Thyroid gland (tissue), 4 donors: Measurements from ENCODE around the gene COL5A2. TPM values are rescaled to one million over a fixed set of nuclear protein-coding genes. Genes with fewer than 3 reads are reported as not detected.

Source experiments
- DNase-seq, 2 donors: peaks; one replicate each; pipeline ENCODE4 v3.0.0-alpha.2; 2019
- H3K27ac ChIP-seq, 3 donors: fragments of 200-600 bp; sonication (generic); 1 replicate in 2 of 3; 2 replicates in 1 of 3; pipeline ENCODE4 v1.5.1; 2016 to 2019; ENCODE audit warnings: mild to moderate bottlenecking in 1 of 3, moderate library complexity in 1 of 3
- H3K27me3 ChIP-seq: fragments of 200-600 bp; sonication (generic); one replicate; pipeline ENCODE4 v1.5.1; 2019
- H3K36me3 ChIP-seq, 2 donors: fragments of 200-600 bp; sonication (generic); one replicate each; pipeline ENCODE4 v1.5.1; 2016 to 2019
- H3K4me1 ChIP-seq, 2 donors: fragments of 200-600 bp; sonication (generic); one replicate each; pipeline ENCODE4 v1.5.1; 2017 to 2019
- H3K4me3 ChIP-seq, 3 donors: fragments of 200-600 bp; sonication (generic); replicated peaks in 1 of 3; 1 replicate in 2 of 3; 2 replicates in 1 of 3; pipeline ENCODE4 v1.5.1; 2016; ENCODE audit warnings: mild to moderate bottlenecking in 1 of 3
- H3K9me3 ChIP-seq: fragments of 200-600 bp; sonication (generic); one replicate; pipeline ENCODE4 v1.5.1; 2017
- POLR2A ChIP-seq, 2 donors: fragments of 450-650 bp; IDR thresholded peaks; one replicate each; pipeline ENCODE4 v1.6.1; 2017; ENCODE audit warnings: antibody characterized with exemption in 2 of 2, mild to moderate bottlenecking in 2 of 2, moderate library complexity in 1 of 2
- WGBS, 2 donors: methylation state at CpG; one replicate each; pipeline ENCODE4 v1.1.5; 2017; 5-methylcytosine and 5-hydroxymethylcytosine counted together
- intact Hi-C: fragments of 100-400 bp; cut with DNase I; formaldehyde crosslinking; loops from one replicate; pipeline ENCODE4 v1.15.1; 2023
- total RNA-seq, 4 donors: library from RNA; depleted of rRNA; stranded (reverse); fragments of >200 nt; gene quantifications; one replicate each; pipeline ENCODE4 v1.2.3, GENCODE V29; 2016
- TF ChIP-seq, protein P1 (sequence below), 6 experiments: fragments of 200-600 bp in 3 of 6; fragments of 450-650 bp in 3 of 6; sonication (generic) in 3 of 6; IDR thresholded peaks; one replicate each; pipeline ENCODE4 v1.5.1; 2016 to 2019; ENCODE audit warnings: antibody characterized with exemption in 6 of 6, mild to moderate bottlenecking in 2 of 6, inconsistent platforms in 1 of 6, moderate library complexity in 1 of 6

Gene COL5A2
- total RNA-seq, 4 donors from 2014 or later, result 10.9 to 22.5 (median 17.5) TPM

DNA sequence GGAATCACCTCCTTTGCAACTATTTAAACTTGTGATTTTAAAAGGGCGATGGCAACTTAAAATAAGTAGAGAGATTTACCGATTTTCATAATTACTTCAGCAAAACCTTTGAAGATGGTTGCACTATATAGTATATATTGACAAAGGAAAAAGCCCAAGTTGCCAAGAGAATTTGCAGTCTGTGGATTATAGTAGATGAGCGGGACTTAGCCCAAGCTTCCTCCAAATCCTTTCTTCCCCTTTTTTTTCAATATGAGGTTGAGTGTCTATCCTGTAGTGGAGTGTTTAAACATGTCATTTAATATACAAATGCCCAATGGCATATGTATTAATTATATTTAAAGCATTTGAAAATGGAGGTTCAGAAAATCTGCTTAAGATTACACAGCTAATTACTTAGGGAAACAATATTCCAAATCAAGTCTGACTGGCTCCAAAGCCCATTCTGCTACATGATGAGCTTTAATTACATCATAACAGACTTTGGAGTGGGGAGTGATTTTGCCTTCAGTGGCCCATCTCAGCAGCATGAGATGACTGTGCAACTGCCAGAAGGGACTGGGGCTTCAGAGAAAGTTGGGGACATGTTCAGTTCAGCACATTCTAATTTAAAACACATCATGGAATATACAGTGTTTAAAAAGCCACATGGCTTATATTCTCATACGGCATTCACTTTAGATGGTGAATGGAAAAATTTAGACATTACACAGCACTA lies 132.2 kb downstream of the COL5A2 start:
- intact Hi-C loops, result no loop called here
- 94 to 96% methylated on average over 4 of the region's 4 CpGs for WGBS, 2 donors
- Histone ChIP-seq H3K9me3 (no peaks in the 10 kb centered on the region), H3K36me3 (peaks cover 0 to 2% of the 10 kb centered on the region in 2 donors), H3K4me3 (no peak overlapping the region), H3K27me3 (no peaks in the 10 kb centered on the region), H3K4me1 (no peaks in the 10 kb centered on the region), H3K27ac (no peak overlapping the region)
- DNase-seq, result no peak
- TF ChIP-seq, protein P1, sequence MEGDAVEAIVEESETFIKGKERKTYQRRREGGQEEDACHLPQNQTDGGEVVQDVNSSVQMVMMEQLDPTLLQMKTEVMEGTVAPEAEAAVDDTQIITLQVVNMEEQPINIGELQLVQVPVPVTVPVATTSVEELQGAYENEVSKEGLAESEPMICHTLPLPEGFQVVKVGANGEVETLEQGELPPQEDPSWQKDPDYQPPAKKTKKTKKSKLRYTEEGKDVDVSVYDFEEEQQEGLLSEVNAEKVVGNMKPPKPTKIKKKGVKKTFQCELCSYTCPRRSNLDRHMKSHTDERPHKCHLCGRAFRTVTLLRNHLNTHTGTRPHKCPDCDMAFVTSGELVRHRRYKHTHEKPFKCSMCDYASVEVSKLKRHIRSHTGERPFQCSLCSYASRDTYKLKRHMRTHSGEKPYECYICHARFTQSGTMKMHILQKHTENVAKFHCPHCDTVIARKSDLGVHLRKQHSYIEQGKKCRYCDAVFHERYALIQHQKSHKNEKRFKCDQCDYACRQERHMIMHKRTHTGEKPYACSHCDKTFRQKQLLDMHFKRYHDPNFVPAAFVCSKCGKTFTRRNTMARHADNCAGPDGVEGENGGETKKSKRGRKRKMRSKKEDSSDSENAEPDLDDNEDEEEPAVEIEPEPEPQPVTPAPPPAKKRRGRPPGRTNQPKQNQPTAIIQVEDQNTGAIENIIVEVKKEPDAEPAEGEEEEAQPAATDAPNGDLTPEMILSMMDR (IDR thresholded peaks at IDR 0.05), result no peak
- no peak for TF ChIP-seq POLR2A (IDR thresholded peaks at IDR 0.05)

DNA sequence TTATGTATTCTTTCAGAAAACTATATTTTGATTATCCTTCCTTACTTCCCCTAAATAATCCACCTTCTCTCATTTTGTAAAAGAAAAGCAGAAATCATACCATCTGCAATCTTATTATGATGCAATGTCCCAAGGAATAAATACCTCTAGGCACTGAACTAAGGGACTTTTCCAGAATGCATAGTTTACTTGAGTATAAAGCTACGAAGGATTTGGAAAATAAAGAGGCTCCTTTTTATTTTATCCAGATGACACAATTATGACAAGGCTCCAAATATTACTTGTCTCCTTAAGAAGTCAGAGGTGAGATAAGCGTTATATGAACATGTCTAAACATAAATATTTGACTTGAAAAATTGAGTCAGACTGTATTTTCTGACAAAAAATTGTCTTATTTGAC lies 133.2 kb downstream of the COL5A2 start:
- no peak for TF ChIP-seq POLR2A (IDR thresholded peaks at IDR 0.05)
- TF ChIP-seq, protein P1 (IDR thresholded peaks at IDR 0.05), result no peak
- 90 to 91% methylated on average over 2 of the region's 2 CpGs for WGBS, 2 donors
- no peak for DNase-seq
- Histone ChIP-seq H3K36me3 (peaks cover 0 to 2% of the 10 kb centered on the region in 2 donors), H3K27ac (no peak overlapping the region), H3K4me1 (no peaks in the 10 kb centered on the region), H3K27me3 (no peaks in the 10 kb centered on the region), H3K4me3 (no peak overlapping the region), H3K9me3 (no peaks in the 10 kb centered on the region)
- intact Hi-C loops, result no loop called here

DNA sequence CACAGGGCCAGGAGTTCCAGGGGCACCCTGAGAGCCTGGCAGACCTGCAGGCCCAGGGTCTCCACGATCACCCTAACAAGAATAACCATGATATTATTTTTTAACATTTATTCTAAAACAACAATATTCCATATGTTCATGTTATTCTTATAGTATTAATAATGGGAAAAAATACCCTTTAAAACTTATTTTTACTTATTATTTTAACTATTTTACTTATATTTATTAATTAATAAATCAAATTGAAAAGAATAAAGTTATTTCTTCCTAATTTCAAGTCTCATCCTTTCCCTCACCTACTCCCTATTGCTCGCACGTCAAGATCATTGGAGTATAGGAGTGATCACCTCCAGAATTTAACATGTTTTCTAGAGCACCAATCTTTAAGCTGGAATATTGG lies 133.7 kb downstream of the COL5A2 start:
- Histone ChIP-seq H3K9me3 (no peaks in the 10 kb centered on the region), H3K4me1 (no peaks in the 10 kb centered on the region), H3K27me3 (no peaks in the 10 kb centered on the region), H3K27ac (no peak overlapping the region), H3K36me3 (no peaks in the 10 kb centered on the region), H3K4me3 (no peak overlapping the region)
- TF ChIP-seq, protein P1 (IDR thresholded peaks at IDR 0.05), result no peak
- TF ChIP-seq POLR2A (IDR thresholded peaks at IDR 0.05), result no peak
- intact Hi-C loops, result no loop called here
- no peak for DNase-seq
- 93 to 95% methylated on average over 3 of the region's 3 CpGs for WGBS, 2 donors

DNA sequence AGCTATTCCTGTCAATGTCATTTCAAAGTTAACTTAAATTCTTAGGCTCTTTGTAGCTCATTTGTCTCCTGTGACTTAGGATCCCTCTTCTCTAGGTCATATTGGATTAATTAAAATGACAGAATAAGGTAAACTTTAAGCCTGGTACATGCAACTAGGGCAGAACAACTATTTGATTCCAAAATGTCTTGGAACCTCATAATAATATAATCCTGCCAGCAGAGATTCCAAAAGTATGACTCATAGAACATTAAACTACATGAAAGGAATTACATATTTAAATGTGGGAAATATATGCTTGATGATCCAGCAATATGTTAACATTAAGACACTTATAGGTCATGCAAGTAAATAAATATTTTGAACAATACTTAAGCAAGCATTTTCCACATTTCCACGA lies 142.0 kb downstream of the COL5A2 start:
- H3K36me3 ChIP-seq, result no peaks in the 10 kb centered on the region
- WGBS, 2 donors, result 92 to 93% methylated on average over 1 of the region's 1 CpG
- H3K4me3 ChIP-seq, result no peak overlapping the region
- DNase-seq, result no peak
- TF ChIP-seq, protein P1 (IDR thresholded peaks at IDR 0.05), result no peak
- no peaks in the 10 kb centered on the region for H3K4me1 ChIP-seq
- intact Hi-C loops, result no loop called here
- H3K27ac ChIP-seq, result no peak overlapping the region
- no peaks in the 10 kb centered on the region for H3K27me3 ChIP-seq
- H3K9me3 ChIP-seq, result no peaks in the 10 kb centered on the region

DNA sequence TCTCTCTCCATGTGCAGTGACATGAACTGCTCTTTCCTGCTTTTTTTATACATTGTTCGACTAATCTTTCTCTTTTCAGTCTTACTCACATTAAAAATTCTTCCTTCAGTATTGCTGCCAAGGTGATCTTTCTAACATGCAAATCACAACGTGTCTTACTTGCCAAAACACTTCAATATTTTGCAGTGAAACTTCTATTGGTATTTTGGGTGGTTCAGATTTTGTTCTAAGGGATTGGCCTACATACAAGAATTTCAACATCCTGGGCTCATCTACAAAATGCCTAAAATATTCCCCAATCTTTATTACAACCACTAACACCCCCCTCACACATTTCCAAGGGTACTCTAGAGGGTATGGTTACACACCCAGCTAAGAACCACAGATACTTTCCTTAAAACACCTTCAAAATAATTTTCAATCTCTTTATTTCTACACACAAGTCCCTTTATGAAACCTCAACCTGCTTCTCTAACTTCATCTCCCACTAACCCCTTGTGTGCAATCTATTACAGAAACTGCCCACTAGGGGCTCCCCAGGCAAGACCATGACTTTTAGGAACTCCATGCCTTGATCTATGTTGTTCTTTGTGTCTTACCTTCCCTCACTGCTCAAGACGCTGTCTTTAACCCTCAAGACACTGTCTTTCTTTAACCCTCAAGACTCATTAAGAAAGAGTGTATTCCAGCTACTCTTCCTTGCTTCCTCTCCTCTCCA lies 154.5 kb downstream of the COL5A2 start:
- TF ChIP-seq, protein P1 (IDR thresholded peaks at IDR 0.05), result no peak
- TF ChIP-seq POLR2A (IDR thresholded peaks at IDR 0.05), result no peak
- intact Hi-C loops, result no loop called here
- no peaks in the 10 kb centered on the region for H3K9me3 ChIP-seq
- no peak overlapping the region for H3K27ac ChIP-seq
- H3K4me1 ChIP-seq, result no peaks in the 10 kb centered on the region
- 45 to 50% methylated on average over 3 of the region's 3 CpGs for WGBS, 2 donors
- H3K4me3 ChIP-seq, result no peak overlapping the region
- no peaks in the 10 kb centered on the region for H3K36me3 ChIP-seq
- no peaks in the 10 kb centered on the region for H3K27me3 ChIP-seq
- DNase-seq, result no peak
